Ectodermal cell (in vitro differentiated cells): ENCODE measurements around the gene ANKRD11.

Experiments
- H3K27ac ChIP-seq: 2 replicates; pipeline ENCODE4 v1.7.0; 2013; ENCODE audit warnings: mild to moderate bottlenecking, low read depth, low read length; ENCODE audit not compliant: insufficient read depth, poor library complexity, severe bottlenecking
- H3K27me3 ChIP-seq: 2 replicates; pipeline ENCODE4 v1.7.0; 2013; ENCODE audit warnings: mild to moderate bottlenecking, low read length; ENCODE audit not compliant: insufficient read depth, control insufficient read depth, poor library complexity, severe bottlenecking
- H3K36me3 ChIP-seq: one replicate; pipeline ENCODE4 v1.7.0; 2013; ENCODE audit warnings: low read length; ENCODE audit not compliant: control insufficient read depth, insufficient read depth
- H3K4me1 ChIP-seq: one replicate; pipeline ENCODE4 v1.7.0; 2013; ENCODE audit warnings: low read length; ENCODE audit not compliant: control insufficient read depth, insufficient read depth
- H3K4me3 ChIP-seq: 2 replicates; pipeline ENCODE4 v1.7.0; 2013; ENCODE audit warnings: low read depth, low read length, control low read depth; ENCODE audit not compliant: insufficient read depth
- H3K9me3 ChIP-seq: 2 replicates; pipeline ENCODE4 v1.7.0; 2013; ENCODE audit warnings: mild to moderate bottlenecking, low read length, moderate library complexity; ENCODE audit not compliant: control insufficient read depth
- WGBS, 2 experiments: methylation state at CpG; one replicate each; pipeline ENCODE4 v1.1.7; 2013; ENCODE audit warnings: missing lambda C conversion rate in 2 of 2; 5-methylcytosine and 5-hydroxymethylcytosine counted together

ANKRD11 gene

GRCh38 chr16:89525146-89525913 is 35.0 kb upstream of the ANKRD11 start:
- H3K36me3 ChIP-seq, result peaks cover 71% of the 10 kb centered on the region
- H3K27ac ChIP-seq, result no peak overlapping the region

DNA sequence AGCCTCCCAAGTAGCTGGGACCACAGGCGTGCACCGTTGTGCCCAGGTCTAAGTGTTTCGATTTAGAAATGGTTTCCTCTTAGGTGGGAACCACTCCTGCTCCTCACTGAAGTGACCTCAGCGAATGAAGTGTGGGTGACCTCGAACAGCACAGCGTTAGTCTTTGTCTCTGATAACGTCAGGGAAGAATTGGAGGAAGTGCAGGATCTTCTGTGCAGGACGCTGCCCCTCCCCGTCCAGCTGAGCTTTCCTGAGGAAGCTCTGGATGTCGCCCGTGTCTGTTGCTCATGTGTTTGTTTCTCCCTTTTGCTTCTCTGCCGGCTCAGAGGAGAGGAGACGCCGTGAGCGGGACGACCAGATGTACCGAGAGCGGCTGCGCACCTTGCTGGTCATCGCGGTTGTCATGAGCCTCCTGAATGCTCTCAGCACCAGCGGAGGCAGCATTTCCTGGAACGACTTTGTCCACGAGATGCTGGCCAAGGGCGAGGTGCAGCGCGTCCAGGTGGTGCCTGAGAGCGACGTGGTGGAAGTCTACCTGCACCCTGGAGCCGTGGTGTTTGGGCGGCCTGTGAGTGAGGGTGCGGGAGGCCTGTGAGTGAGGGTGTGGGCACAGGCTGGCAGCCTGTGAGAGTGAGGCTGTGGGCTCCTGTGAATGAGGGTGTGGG is 33.5 kb upstream of the ANKRD11 start:
- Histone ChIP-seq H3K27me3 (no peaks in the 10 kb centered on the region), H3K9me3 (no peaks in the 10 kb centered on the region), H3K27ac (no peak overlapping the region), H3K4me1 (no peaks in the 10 kb centered on the region), H3K36me3 (peaks cover 65% of the 10 kb centered on the region), H3K4me3 (no peak overlapping the region)
- 94 to 95% methylated on average over 32 of the region's 32 CpGs for WGBS, 2 experiments

More at GRCh38 chr16:89525146-89525913, 35.0 kb upstream of the ANKRD11 start:
- H3K9me3 ChIP-seq, result no peaks in the 10 kb centered on the region
- H3K4me3 ChIP-seq, result no peak overlapping the region
- H3K4me1 ChIP-seq, result no peaks in the 10 kb centered on the region
- H3K27me3 ChIP-seq, result no peaks in the 10 kb centered on the region
- WGBS, 2 experiments, result 88 to 92% methylated on average over 20 of the region's 20 CpGs

- peaks cover 74% of the 10 kb centered on the region for H3K36me3 ChIP-seq
- no peak overlapping the region for H3K27ac ChIP-seq
- no peak overlapping the region for H3K4me3 ChIP-seq
- no peaks in the 10 kb centered on the region for H3K9me3 ChIP-seq
- WGBS, 2 experiments, result 92 to 93% methylated on average over 31 of the region's 31 CpGs
- peaks cover 11% of the 10 kb centered on the region for H3K4me1 ChIP-seq
- H3K27me3 ChIP-seq, result no peaks in the 10 kb centered on the region
These were observed 31.9 kb upstream of the ANKRD11 start for GRCh38 chr16:89522287-89522686.

DNA sequence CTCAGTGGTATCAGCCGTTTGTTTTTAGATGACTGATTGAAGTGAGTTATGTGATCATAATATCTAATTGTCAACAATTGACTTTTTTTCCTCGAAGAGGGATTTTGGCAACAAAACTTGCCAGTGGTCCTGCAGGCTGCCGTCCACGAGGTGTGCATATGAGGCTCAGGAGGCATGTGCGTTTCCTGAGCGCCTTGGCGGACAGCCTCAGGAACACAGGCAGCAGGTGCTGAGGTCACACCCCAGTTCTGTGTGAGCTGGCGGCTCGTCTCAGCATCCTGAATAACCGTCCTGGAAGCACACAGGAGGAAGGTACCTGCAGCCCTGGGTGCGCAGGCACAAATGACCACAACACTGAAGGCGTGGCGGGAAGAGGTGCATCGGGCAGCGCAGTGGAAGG is 29.5 kb upstream of the ANKRD11 start:
- Histone ChIP-seq H3K4me1 (peaks cover 16% of the 10 kb centered on the region), H3K27ac (no peak overlapping the region), H3K9me3 (no peaks in the 10 kb centered on the region), H3K27me3 (no peaks in the 10 kb centered on the region), H3K4me3 (no peak overlapping the region), H3K36me3 (peaks cover 60% of the 10 kb centered on the region)
- WGBS, 2 experiments, result 92 to 93% methylated on average over 15 of the region's 15 CpGs

GRCh38 chr16:89517128-89517527 is 26.8 kb upstream of the ANKRD11 start:
- Histone ChIP-seq H3K4me3 (no peak overlapping the region), H3K27me3 (no peaks in the 10 kb centered on the region), H3K9me3 (no peaks in the 10 kb centered on the region), H3K27ac (peak overlapping the region; percentile 71), H3K4me1 (peaks cover 16% of the 10 kb centered on the region), H3K36me3 (peaks cover 51% of the 10 kb centered on the region)
- WGBS, 2 experiments, result 73 to 75% methylated on average over 9 of the region's 9 CpGs

- Histone ChIP-seq H3K9me3 (no peaks in the 10 kb centered on the region), H3K27ac (no peak overlapping the region), H3K4me3 (no peak overlapping the region), H3K36me3 (peaks cover 34% of the 10 kb centered on the region), H3K4me1 (peaks cover 12% of the 10 kb centered on the region), H3K27me3 (no peaks in the 10 kb centered on the region)
- 96% methylated on average over 7 to 8 of the region's 9 CpGs for WGBS, 2 experiments
These were observed 22.1 kb upstream of the ANKRD11 start for GRCh38 chr16:89512453-89512852.

DNA sequence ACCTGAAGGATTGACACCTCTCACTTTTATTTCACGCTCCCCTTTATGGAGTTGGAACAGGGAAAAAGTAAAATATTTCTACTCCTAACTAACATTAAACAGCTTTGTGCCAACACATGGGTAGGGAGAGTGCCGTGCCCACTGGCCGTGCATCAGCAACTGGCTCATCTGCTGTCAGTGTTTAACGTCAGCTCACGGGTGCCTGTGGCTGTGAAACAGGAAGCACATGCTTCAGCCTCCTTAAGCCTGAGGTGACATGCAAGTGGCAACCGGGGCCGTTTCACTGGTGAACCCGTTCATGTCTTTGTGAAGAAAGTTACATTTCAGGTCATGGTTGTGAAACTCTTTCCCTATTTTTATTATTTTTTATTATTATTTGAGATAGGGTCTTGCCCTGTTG is 21.0 kb upstream of the ANKRD11 start:
- 96 to 99% methylated on average over 8 of the region's 8 CpGs for WGBS, 2 experiments
- no peak overlapping the region for H3K27ac ChIP-seq
- H3K4me1 ChIP-seq, result peaks cover 8% of the 10 kb centered on the region
- peaks cover 28% of the 10 kb centered on the region for H3K36me3 ChIP-seq
- no peaks in the 10 kb centered on the region for H3K9me3 ChIP-seq
- H3K4me3 ChIP-seq, result no peak overlapping the region
- no peaks in the 10 kb centered on the region for H3K27me3 ChIP-seq

DNA sequence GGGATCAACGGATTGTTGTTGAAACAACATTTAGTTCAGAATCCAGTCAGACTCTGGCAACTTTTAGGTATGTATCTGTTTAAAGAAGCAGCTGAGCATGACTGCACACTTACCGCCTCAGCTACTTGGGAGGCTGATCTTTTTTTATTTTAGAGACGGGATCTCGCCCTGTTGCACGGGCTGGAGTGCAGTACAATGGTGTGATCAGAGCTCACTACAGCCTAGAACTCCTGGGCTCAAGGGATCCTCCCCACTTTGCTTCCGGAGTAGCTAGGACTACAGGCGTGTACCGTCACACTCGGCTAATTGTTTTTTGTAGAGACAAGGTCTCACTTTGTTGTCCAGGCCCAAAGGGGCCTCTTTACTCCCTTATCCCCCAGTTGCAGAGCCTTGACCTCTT is 20.2 kb upstream of the ANKRD11 start:
- Histone ChIP-seq H3K4me1 (peaks cover 8% of the 10 kb centered on the region), H3K27ac (no peak overlapping the region), H3K9me3 (no peaks in the 10 kb centered on the region), H3K4me3 (no peak overlapping the region), H3K36me3 (peaks cover 26% of the 10 kb centered on the region), H3K27me3 (no peaks in the 10 kb centered on the region)
- WGBS, 2 experiments, result 94 to 95% methylated on average over 9 of the region's 9 CpGs

DNA sequence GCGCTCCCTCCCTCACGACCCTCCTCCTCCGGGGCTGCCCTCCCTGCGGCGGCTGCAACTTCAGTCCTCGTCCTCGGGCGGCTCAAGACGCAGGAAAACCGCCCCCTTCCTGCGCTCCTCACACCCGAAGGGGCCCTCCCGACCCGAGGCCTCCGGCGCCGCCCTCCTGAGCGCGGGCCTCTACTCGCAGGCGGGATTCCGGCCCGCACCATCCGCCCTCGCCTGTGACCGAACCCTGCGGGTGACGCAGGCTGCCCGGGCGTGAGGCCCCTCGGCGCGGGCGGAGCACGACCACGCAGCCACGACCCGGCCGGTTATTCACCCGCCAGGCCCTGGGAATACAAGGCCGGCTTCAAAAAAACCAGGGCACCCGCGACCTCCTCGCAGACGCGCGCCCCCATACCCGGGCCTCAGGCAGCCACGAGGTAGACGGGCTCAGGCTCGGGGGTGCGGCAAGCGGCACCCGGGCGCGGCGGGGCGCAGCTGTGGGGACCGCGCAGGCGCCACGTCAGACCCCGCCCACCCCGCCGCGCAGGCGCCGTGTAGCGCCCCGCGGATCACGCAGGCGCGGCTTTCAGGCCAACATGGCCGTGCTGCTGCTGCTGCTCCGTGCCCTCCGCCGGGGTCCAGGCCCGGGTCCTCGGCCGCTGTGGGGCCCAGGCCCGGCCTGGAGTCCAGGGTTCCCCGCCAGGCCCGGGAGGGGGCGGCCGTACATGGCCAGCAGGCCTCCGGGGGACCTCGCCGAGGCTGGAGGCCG is 17.7 kb upstream of the ANKRD11 start, which contains the start of gene SPG7:
Gene SPG7 (plus strand): TSS at position 570 of the 757 bp plus-strand sequence. CDS start 15 bp downstream, at position 585.
- Histone ChIP-seq H3K27me3 (no peaks in the 10 kb centered on the region), H3K4me3 (peak within 1 kb of the TSS; percentile 94), H3K9me3 (no peaks in the 10 kb centered on the region), H3K27ac (peak within 1 kb of the TSS; percentile 82), H3K36me3 (peaks cover 14% of the 10 kb centered on the region), H3K4me1 (peaks cover 8% of the 10 kb centered on the region)
- WGBS, 2 experiments, result 0% methylated on average over 90 of the region's 90 CpGs
